Peyer's patch (tissue), 4 donors: ENCODE data around the gene SEPTIN10. TPM values are rescaled to one million over a fixed set of nuclear protein-coding genes. Genes with fewer than 3 reads are reported as not detected.

Source experiments
- DNase-seq, 3 donors: peaks; one replicate each; pipeline ENCODE4 v3.0.0-alpha.2; 2017 to 2019
- H3K27ac ChIP-seq, 4 donors: fragments of 200-600 bp; sonication (generic); one replicate each; pipeline ENCODE4 v1.5.1; 2016 to 2019
- H3K27me3 ChIP-seq, 2 donors: fragments of 200-600 bp; sonication (generic); one replicate each; pipeline ENCODE4 v1.5.1; 2019
- H3K36me3 ChIP-seq, 3 donors: fragments of 200-600 bp; sonication (generic); one replicate each; pipeline ENCODE4 v1.5.1; 2016 to 2019
- H3K4me1 ChIP-seq, 4 donors: fragments of 200-600 bp; sonication (generic); one replicate each; pipeline ENCODE4 v1.5.1; 2016 to 2019
- H3K4me3 ChIP-seq, 4 donors: fragments of 200-600 bp; sonication (generic); 1 replicate in 3 of 4; 2 replicates in 1 of 4; pipeline ENCODE4 v1.5.1; 2016 to 2019; ENCODE audit warnings: mild to moderate bottlenecking in 1 of 4
- H3K9me3 ChIP-seq, 4 donors: fragments of 200-600 bp; sonication (generic); one replicate each; pipeline ENCODE4 v1.5.1; 2016 to 2019; ENCODE audit warnings: mild to moderate bottlenecking in 1 of 4
- CTCF ChIP-seq, 6 experiments: fragments of 450-650 bp in 4 of 6; fragments of 200-600 bp in 2 of 6; sonication (generic) in 1 of 6; IDR thresholded peaks; one replicate each; pipeline ENCODE4 v1.5.1; 2017 to 2019; ENCODE audit warnings: antibody characterized with exemption in 6 of 6, mild to moderate bottlenecking in 3 of 6, moderate library complexity in 1 of 6
- POLR2A ChIP-seq, 2 donors: fragments of 450-650 bp; IDR thresholded peaks; one replicate each; pipeline ENCODE4 v1.5.1; 2017; ENCODE audit warnings: antibody characterized with exemption in 2 of 2, mild to moderate bottlenecking in 2 of 2, moderate library complexity in 2 of 2
- total RNA-seq, 4 donors: library from RNA; depleted of rRNA; stranded (reverse); fragments of >200 nt; gene quantifications; one replicate each; pipeline ENCODE4 v1.1.0, GENCODE V29; 2016

The SEPTIN10 gene
- total RNA-seq, 4 donors from 2014 or later, result 22.3 to 55.2 (median 53.1) TPM

- H3K4me1 ChIP-seq, result no peaks in the 10 kb centered on the region
- no peaks in the 10 kb centered on the region for H3K27me3 ChIP-seq
- no peak overlapping the region for H3K4me3 ChIP-seq
- TF ChIP-seq POLR2A (IDR thresholded peaks at IDR 0.05) (no peak), CTCF (IDR thresholded peaks at IDR 0.05) (no peak)
- no peaks in the 10 kb centered on the region for H3K9me3 ChIP-seq
- H3K27ac ChIP-seq, result no peak overlapping the region
- no peak for DNase-seq
- peaks cover 0 to 14% (median 0%) of the 10 kb centered on the region in 3 donors for H3K36me3 ChIP-seq
Measured at GRCh38 chr2:109575373-109575772, 38.4 kb downstream of the SEPTIN10 start.

GRCh38 chr2:109563980-109564550 lies 49.7 kb downstream of the SEPTIN10 start:
- H3K4me1 ChIP-seq, result no peaks in the 10 kb centered on the region
- TF ChIP-seq CTCF (IDR thresholded peaks at IDR 0.05) (no peak), POLR2A (IDR thresholded peaks at IDR 0.05) (no peak)
- DNase-seq, result no peak

GRCh38 chr2:109563288-109563687 lies 50.5 kb downstream of the SEPTIN10 start:
- H3K4me3 ChIP-seq, result no peak overlapping the region
- no peak for TF ChIP-seq CTCF (IDR thresholded peaks at IDR 0.05)
- TF ChIP-seq POLR2A (IDR thresholded peaks at IDR 0.05), result no peak
- H3K4me1 ChIP-seq, result no peaks in the 10 kb centered on the region
- DNase-seq, result no peak
- H3K27me3 ChIP-seq, result no peaks in the 10 kb centered on the region
- no peaks in the 10 kb centered on the region for H3K9me3 ChIP-seq
- H3K27ac ChIP-seq, result no peak overlapping the region
- H3K36me3 ChIP-seq, result peaks cover 0 to 35% (median 0%) of the 10 kb centered on the region in 3 donors

More at GRCh38 chr2:109563980-109564550, 49.7 kb downstream of the SEPTIN10 start:
- no peak overlapping the region for H3K27ac ChIP-seq
- H3K36me3 ChIP-seq, result peaks cover 0 to 35% (median 0%) of the 10 kb centered on the region in 3 donors
- H3K27me3 ChIP-seq, result no peaks in the 10 kb centered on the region
- no peaks in the 10 kb centered on the region for H3K9me3 ChIP-seq
- no peak overlapping the region for H3K4me3 ChIP-seq

- H3K27ac ChIP-seq, result no peak overlapping the region
- H3K4me1 ChIP-seq, result no peaks in the 10 kb centered on the region
- H3K27me3 ChIP-seq, result no peaks in the 10 kb centered on the region
- H3K9me3 ChIP-seq, result no peaks in the 10 kb centered on the region
- peaks cover 0 to 34% (median 0%) of the 10 kb centered on the region in 3 donors for H3K36me3 ChIP-seq
- H3K4me3 ChIP-seq, result no peak overlapping the region
- no peak for TF ChIP-seq CTCF (IDR thresholded peaks at IDR 0.05)
- TF ChIP-seq POLR2A (IDR thresholded peaks at IDR 0.05), result no peak
- DNase-seq, result no peak
Measured at GRCh38 chr2:109562421-109562820, 51.3 kb downstream of the SEPTIN10 start.

GRCh38 chr2:109560265-109560664 lies 53.5 kb downstream of the SEPTIN10 start:
- no peak for TF ChIP-seq CTCF (IDR thresholded peaks at IDR 0.05)
- no peak for TF ChIP-seq POLR2A (IDR thresholded peaks at IDR 0.05)
- H3K27ac ChIP-seq, result no peak overlapping the region

More at GRCh38 chr2:109560265-109560664, 53.5 kb downstream of the SEPTIN10 start:
- Histone ChIP-seq H3K9me3 (no peaks in the 10 kb centered on the region), H3K4me1 (no peaks in the 10 kb centered on the region), H3K27me3 (no peaks in the 10 kb centered on the region), H3K36me3 (peaks cover 0 to 21% (median 0%) of the 10 kb centered on the region in 3 donors), H3K4me3 (no peak overlapping the region)
- DNase-seq, result no peak
